GM18873 (cell line): ENCODE results near the gene ZNF530.

Source experiments
- ATAC-seq: cut with Tn5 transposase; IDR thresholded peaks from one replicate; pipeline ENCODE4 v1.9.1; 2021; ENCODE audit warnings: mild to moderate bottlenecking, moderate library complexity, moderate number of reproducible peaks; ENCODE audit not compliant: unreplicated experiment, low FRiP score

ZNF530 gene

GRCh38 chr19:57599761-57600383 lies at the start of gene ZNF530:
Gene ZNF530, plus strand, starts transcription at chr19:57599885. Its CDS starts 4,461 bp downstream, at chr19:57604346.
- peak; percentile 73 for ATAC-seq

DNA sequence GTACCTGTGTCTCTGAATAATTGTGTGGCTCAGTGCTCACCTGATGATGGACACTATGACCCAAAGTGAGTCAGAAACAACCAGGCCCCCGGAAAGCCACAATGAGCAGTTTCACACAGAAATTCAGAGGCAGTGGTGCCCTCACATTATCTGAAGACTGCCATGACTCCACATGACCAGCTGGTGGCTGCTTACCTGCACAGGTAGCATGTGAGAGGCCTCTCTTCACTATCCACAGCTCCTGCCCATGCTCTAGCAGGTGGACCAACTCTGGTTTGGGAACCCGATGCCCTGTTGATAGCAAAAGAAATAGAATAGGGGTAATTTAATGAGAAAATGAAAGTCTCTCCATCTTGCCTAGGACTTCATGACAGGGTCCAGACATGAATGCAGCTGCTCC lies 47.3 kb upstream of the ZNF530 start:
- ATAC-seq: no peak

DNA sequence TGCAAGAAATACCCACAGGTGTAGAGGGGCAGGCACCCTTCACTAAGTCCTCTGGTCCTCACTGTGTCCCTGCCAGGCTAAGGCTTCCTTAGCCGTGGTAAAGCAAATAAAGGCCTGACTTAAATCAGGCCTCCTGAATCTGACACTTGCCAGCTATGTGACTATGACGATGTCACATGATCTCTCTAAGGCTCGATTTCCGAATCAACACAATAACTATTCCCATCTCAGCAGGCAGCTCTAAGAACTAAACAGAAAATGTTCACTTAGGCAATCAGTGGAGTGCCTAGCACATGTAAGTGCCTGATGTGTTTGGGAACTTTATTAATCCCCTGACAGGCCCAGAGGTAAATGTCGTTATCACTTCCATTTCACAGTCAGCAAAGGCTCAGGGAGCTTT lies 42.0 kb upstream of the ZNF530 start:
- ATAC-seq: no peak

GRCh38 chr19:57558525-57558924 lies 41.2 kb upstream of the ZNF530 start:
- ATAC-seq: no peak

DNA sequence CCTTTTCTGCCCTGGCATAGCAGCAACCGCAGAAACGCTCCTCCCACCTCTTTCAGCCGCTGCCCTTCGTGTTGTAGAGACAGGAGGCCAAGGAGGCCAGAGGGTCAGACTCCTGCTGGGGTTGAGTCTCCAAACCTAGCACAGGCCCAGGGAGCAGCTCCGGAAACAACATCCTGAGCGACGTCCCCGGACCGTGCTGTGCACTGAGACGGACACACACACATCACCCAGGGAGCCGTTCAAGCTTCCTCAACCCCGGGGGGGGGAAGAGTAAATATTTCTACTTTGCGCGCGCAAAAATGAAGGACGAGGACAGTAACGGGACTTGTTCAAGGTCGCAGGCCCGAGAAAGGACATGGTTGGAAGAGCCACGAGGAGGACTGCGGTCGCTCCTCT lies 40.7 kb upstream of the ZNF530 start:
- ATAC-seq: no peak

DNA sequence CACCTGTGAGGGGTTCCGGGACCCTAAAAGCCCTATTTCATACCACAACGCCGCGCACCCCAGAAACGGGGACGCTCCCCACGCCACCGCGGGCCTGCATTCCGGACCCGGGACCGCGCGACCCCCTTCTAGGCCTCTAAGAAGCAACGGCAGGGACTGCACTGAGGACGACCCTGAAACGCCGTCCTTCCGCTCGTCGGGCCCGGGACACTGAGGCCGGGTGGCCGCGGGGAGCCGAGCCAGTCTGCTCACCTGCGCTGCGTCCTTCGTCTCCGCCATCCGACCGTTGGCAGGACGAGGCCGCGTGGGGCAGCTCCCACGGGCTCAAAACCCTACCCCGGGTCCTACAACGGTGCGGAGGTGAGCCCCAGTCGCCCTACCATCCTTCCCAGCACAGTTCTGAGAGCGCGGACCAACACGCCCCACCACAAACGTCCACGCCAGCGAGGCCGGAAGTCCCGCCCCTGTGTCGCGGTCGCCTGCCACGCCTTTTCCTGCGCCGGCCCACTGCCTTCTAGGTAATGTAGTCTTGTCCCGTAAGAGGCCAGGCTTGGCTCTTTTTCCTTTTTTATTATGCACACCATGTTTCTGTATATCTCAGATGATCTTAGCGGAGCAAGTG lies 40.2 kb upstream of the ZNF530 start, which contains the start of gene ZNF550:
Gene ZNF550 (minus strand): TSS at position 460 of the 622 bp plus-strand sequence. CDS start 181 bp downstream, at position 279.
- ATAC-seq: peak; percentile 68

DNA sequence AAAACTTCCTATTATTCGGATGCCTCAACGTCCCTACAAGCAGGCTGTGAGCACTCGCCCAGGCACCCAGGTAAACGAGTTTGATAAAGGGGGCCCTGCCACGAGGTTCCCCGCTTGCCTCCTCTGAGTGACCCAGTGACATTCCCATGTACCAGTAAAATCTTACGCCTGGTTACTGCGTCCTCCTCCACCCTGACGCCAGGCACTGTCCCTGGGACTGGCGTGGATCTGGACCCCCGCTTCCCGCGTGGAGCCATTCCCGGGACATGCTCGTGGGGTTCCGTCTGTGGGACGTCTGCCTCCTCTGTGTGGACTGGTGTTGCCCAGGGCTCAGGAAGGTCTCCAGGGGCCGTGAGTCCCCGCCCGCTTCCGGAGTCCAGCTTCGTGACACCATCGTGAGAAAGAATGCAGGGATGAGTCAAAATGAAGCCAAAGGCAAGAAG lies 39.6 kb upstream of the ZNF530 start:
- ATAC-seq: no peak

- no peak for ATAC-seq
Measured at GRCh38 chr19:57563547-57563946, 36.1 kb upstream of the ZNF530 start.

GRCh38 chr19:57566396-57567265 lies 33.1 kb upstream of the ZNF530 start:
- ATAC-seq: no peak

- ATAC-seq: no peak
Measured at GRCh38 chr19:57570707-57571106, 29.0 kb upstream of the ZNF530 start.

GRCh38 chr19:57572415-57572947 lies 27.2 kb upstream of the ZNF530 start:
- no peak for ATAC-seq

- no peak for ATAC-seq
Measured at GRCh38 chr19:57576661-57577060, 23.0 kb upstream of the ZNF530 start.

DNA sequence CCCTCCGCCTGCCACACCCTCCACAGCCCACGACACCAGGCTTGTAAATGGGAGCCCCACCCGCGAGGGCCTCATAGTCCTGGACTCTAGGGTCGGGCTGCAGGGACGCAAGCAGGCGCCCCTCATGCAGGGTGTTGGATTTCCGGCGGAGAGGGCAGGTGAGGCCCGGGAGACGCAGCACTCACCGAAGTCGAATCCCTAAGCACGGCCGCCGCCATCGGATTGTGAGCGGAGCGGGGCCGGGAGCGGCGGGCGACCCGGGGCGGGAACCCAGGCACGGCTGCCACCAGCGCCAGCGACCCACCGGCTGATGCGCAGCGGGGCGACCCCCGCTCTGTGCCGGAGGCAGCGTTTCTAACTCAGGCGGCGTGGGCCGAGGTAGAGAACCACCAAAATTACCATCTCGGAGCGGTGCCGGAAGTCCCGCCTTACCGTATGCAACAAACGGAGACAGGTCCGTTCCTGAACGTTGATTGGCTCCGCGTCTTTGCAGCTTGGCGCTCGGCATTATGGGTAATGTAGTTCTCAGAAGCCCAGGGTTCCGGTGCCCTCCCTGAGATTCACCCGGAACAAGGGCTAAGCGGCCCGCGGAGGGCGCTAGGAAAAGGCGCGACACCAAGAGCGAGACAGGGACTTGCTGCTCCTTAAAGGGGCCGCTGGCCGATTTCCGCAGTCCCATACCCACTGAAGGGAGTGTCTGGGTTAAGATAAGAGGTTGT lies 21.0 kb upstream of the ZNF530 start, which contains the start of gene ZNF416:
Gene ZNF416 (minus strand): TSS at position 425 of the 719 bp plus-strand sequence. CDS start 207 bp downstream, at position 218.
- ATAC-seq: peak; percentile 93

DNA sequence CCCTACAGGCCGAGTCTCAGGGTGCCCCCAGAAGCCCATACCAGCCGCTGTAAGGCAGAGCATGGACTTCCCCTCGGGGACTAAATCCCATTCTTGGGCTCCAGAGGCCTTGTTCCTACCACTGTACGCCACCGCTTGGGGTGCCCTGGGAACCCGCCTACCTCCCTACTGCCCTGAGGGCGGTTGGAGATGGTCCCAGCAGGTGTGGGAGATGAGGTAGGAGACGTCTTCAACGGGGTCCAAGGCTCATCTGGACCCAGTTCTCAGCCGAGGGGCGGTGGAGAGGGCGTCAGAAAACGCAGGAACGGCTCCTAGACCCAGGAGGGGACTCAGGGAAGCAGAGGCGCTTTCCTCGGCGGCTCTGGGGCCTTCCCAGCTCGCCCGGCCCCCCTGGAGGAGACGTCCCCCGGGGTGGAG lies 16.6 kb upstream of the ZNF530 start:
- ATAC-seq: no peak

GRCh38 chr19:57583521-57584416 lies 15.9 kb upstream of the ZNF530 start, which contains the start of gene ZIK1:
Gene ZIK1, plus strand, starts transcription at chr19:57584145. Its CDS starts 212 bp downstream, at chr19:57584357.
- ATAC-seq: peak; percentile 51

DNA sequence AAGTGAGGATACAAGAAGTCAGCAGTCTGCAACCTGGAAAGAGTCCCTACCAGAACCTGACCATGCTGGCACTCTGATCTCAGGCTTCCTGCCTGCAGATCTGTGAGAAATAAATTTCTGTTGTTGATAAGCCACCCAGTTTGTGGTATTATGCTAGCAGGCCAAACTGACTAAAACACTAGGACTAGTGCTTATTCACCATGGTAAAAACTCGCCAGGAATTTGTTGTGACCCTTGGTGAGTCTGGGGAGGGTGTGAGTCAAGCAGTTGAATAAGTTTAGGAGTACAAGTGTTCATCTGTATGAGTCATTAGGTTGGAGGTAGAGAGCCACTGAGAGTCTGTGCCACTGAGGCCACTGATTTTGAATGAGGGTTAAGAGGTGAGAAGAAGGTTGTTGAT lies 12.2 kb upstream of the ZNF530 start:
- ATAC-seq: no peak

DNA sequence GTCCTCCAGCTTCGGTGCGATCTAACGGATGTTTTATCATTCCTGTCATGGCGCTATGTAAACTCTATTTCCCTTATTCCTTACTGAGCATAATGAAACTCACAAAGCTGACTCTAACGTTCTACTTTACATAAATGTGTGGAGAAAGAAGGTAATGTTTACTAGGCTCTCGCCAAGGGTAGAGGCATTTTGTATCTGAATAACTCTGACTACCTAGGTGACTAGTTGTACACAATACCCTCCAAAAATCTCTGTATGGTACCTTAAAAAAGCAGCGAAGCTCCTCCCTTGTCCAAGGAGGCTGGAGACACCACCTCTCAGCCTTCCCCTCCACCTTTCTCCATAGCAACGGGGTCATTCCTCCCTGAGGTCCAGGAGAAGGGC lies 316 bp upstream of the ZNF530 start:
- ATAC-seq: no peak

GRCh38 chr19:57606931-57607330 lies 7.2 kb downstream of the ZNF530 start:
- no peak for ATAC-seq

GRCh38 chr19:57611113-57611512 lies 11.4 kb downstream of the ZNF530 start:
- no peak for ATAC-seq
